Activated CD4-positive, CD25-positive, alpha-beta regulatory T cell treated with anti-CD3 and anti-CD28 coated beads, Interleukin-2, amount 50 U/mL, for 16 hours (primary cell): Measurements from ENCODE around the gene CPA2.

Experiments used
- DNase-seq: peaks from one replicate; pipeline ENCODE4 v3.0.0-alpha.2; 2020; ENCODE audit warnings: low read depth, low spot score

The CPA2 gene

GRCh38 chr7:130254555-130254954 is 12.1 kb upstream of the CPA2 start:
- DNase-seq = no peak

GRCh38 chr7:130256704-130257103 is 10.0 kb upstream of the CPA2 start:
- DNase-seq = no peak

GRCh38 chr7:130258494-130259078 is 8.1 kb upstream of the CPA2 start:
- DNase-seq = no peak

- DNase-seq = no peak
These were observed 4.2 kb upstream of the CPA2 start for GRCh38 chr7:130262448-130262847.

GRCh38 chr7:130263130-130263529 is 3.5 kb upstream of the CPA2 start:
- no peak for DNase-seq

GRCh38 chr7:130266961-130267321 is 278 bp downstream of the CPA2 start:
- DNase-seq = no peak

- no peak for DNase-seq
These were observed 2.0 kb downstream of the CPA2 start for GRCh38 chr7:130268463-130269317.

- no peak for DNase-seq
These were observed 2.6 kb downstream of the CPA2 start for GRCh38 chr7:130269318-130269694.

GRCh38 chr7:130270947-130271800 is 4.5 kb downstream of the CPA2 start:
- DNase-seq = no peak

GRCh38 chr7:130272381-130273080 is 5.9 kb downstream of the CPA2 start:
- no peak for DNase-seq

GRCh38 chr7:130273081-130273932 is 6.6 kb downstream of the CPA2 start:
- no peak for DNase-seq

GRCh38 chr7:130273933-130274255 is 7.2 kb downstream of the CPA2 start:
- DNase-seq = no peak

GRCh38 chr7:130274296-130274695 is 7.6 kb downstream of the CPA2 start:
- DNase-seq = no peak

- DNase-seq = no peak
These were observed 8.4 kb downstream of the CPA2 start for GRCh38 chr7:130274983-130275591.

- DNase-seq = no peak
These were observed 9.2 kb downstream of the CPA2 start for GRCh38 chr7:130275826-130276297.

- peak; percentile 3 for DNase-seq
These were observed 10.4 kb downstream of the CPA2 start for GRCh38 chr7:130276796-130277762.

GRCh38 chr7:130277763-130278643 is 11.3 kb downstream of the CPA2 start:
- no peak for DNase-seq

- DNase-seq = no peak
These were observed 12.2 kb downstream of the CPA2 start for GRCh38 chr7:130278860-130279259.
